ENCODE measurements around the gene ASTN1. TPM values are rescaled to one million over a fixed set of nuclear protein-coding genes. Genes with fewer than 3 reads are reported as not detected.

Gene ASTN1
- polyA plus RNA-seq, 3 donors: 1.6 to 2.0 (median 1.8) TPM

- no peak for DNase-seq (ENCODE audit: low read depth in 3 of 3, low spot score in 2 of 3)
These were observed 317.5 kb downstream of the ASTN1 start for GRCh38 chr1:176847052-176847451.

GRCh38 chr1:176843352-176844297, 320.9 kb downstream of the ASTN1 start:
- peak in 1 of 3 donors; percentile 47 for DNase-seq (ENCODE audit: low read depth in 3 of 3, low spot score in 2 of 3)

- DNase-seq (ENCODE audit: low read depth in 3 of 3, low spot score in 2 of 3): no peak
These were observed 323.3 kb downstream of the ASTN1 start for GRCh38 chr1:176841238-176841637.

GRCh38 chr1:176839216-176839615, 325.3 kb downstream of the ASTN1 start:
- DNase-seq (ENCODE audit: low read depth in 3 of 3, low spot score in 2 of 3): no peak

- DNase-seq (ENCODE audit: low read depth in 3 of 3, low spot score in 2 of 3): no peak
These were observed 326.1 kb downstream of the ASTN1 start for GRCh38 chr1:176838276-176838995.

- no peak for DNase-seq (ENCODE audit: low read depth in 3 of 3, low spot score in 2 of 3)
These were observed 326.8 kb downstream of the ASTN1 start for GRCh38 chr1:176837708-176838107.

- no peak for DNase-seq (ENCODE audit: low read depth in 3 of 3, low spot score in 2 of 3)
These were observed 333.4 kb downstream of the ASTN1 start for GRCh38 chr1:176831150-176831549.

- no peak for DNase-seq (ENCODE audit: low read depth in 3 of 3, low spot score in 2 of 3)
These were observed 335.3 kb downstream of the ASTN1 start for GRCh38 chr1:176829261-176829660.

- no peak for DNase-seq (ENCODE audit: low read depth in 3 of 3, low spot score in 2 of 3)
These were observed 338.2 kb downstream of the ASTN1 start for GRCh38 chr1:176826265-176826664.

GRCh38 chr1:176820391-176821031, 344.0 kb downstream of the ASTN1 start:
- no peak for DNase-seq (ENCODE audit: low read depth in 3 of 3, low spot score in 2 of 3)

GRCh38 chr1:176816232-176816631, 348.3 kb downstream of the ASTN1 start:
- DNase-seq (ENCODE audit: low read depth in 3 of 3, low spot score in 2 of 3): no peak

- DNase-seq (ENCODE audit: low read depth in 3 of 3, low spot score in 2 of 3): no peak
These were observed 348.9 kb downstream of the ASTN1 start for GRCh38 chr1:176815621-176816020.

- DNase-seq (ENCODE audit: low read depth in 3 of 3, low spot score in 2 of 3): no peak
These were observed 352.8 kb downstream of the ASTN1 start for GRCh38 chr1:176811511-176812288.

- DNase-seq (ENCODE audit: low read depth in 3 of 3, low spot score in 2 of 3): no peak
These were observed 355.2 kb downstream of the ASTN1 start for GRCh38 chr1:176809292-176809691.

Other genes with a start within 250 kb of the ASTN1 start
- under 1 TPM; 0.08 to 0.19 (median 0.15) TPM for gene BRINP2, start 6.2 kb upstream of the ASTN1 start, polyA plus RNA-seq (ENCODE audit: insufficient read length in 3 of 3)